HUDEP-2 (cell line): ENCODE results near the gene TGM1.

Source experiments
- DNase-seq, 76 experiments: peaks; one replicate each; lab custom pipeline; 2025; ENCODE audit not compliant: unreplicated experiment in 76 of 76; lab: John Stamatoyannopoulos, UW

Gene TGM1

DNA sequence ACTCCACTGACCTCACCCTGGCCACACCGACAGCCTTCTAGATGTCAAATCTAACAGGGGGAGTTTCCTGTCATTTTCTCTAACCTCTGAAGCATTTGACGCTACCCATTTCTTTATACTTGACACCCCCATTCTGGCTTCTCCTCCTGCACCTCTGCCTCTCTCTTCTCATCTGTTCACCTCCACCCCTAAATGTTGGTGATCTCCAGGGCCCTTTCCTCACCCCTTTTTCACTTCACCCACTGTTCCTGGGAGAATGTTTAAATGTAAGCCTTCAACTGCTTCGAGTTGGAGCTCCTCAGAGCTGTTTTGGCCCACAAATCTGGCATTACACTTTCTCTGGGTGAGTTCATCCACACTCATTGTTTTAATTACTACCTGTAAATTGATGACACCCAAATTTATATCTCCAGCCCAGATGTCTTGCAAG is 8.9 kb upstream of the TGM1 start:
- no peak for DNase-seq

DNA sequence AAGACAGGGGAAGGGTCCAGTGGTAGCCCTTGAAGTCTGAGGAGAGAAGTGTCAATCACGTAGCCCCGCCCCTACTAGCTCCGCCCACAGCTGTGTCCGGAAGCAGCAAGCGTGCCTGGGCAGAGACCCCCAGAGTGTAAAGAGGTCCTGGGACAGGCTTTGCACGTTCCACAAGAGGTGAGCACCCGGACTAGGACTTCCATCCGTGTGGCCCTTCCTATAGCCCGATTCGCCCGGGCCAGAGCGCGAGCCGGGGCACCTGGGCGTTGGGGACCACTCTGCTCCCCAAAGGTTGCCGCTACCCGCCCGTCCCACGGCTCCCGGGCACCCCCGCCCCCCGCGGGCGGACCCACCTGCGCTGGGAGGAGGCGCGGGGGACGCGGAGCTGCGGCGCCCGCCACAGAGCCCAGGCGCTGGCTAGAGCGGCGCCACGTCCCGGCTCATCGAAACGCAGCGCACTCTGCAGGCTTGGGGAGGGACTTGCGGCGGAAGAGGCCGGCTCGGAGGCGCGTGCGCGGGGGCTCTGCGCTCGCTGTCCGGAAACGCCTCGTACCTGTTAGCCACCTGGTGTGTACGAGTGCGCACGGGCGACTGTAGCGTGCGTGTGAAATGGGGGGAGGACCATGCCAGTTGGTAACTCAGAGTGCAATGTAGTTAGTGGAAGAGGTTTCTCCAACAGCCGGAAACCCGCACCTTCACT is 8.3 kb upstream of the TGM1 start, which contains the start of gene RABGGTA:
RABGGTA (minus strand) TSS at position 464 of the 700 bp plus-strand sequence. CDS start 482 bp downstream, outside the sequence.
- DNase-seq = peak in 72 of 76 experiments; percentile 28 to 87 (median 72)

DNA sequence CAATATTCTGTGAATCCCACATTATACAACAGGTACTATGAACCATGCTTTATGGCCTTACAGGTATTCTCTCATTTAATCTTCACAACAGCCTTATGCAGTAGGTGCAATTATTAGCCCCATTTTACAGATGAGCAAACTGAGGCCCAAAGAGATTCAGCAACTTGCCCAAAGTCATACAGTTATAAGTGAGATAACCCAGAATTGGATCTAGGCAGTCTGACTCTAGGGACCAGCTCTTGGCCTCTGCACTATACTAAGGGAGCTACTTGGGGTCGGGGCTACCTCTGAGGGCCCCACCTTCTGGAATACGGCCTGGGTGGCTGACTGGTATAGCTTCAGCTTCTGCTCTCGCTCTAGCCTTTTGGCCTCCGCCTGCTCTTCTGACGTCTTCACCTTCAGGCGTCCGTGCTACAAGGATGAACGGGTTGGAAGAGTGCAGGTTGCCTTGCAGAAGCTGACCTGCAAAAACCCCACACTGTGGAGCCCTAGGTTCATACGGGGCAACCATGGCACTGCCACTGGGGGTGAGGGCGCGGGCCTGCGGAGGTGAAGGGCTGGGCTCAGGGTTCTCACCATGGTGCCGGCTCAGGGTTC is 7.7 kb upstream of the TGM1 start:
- peak in 1 of 76 experiments; percentile 21 for DNase-seq

DNA sequence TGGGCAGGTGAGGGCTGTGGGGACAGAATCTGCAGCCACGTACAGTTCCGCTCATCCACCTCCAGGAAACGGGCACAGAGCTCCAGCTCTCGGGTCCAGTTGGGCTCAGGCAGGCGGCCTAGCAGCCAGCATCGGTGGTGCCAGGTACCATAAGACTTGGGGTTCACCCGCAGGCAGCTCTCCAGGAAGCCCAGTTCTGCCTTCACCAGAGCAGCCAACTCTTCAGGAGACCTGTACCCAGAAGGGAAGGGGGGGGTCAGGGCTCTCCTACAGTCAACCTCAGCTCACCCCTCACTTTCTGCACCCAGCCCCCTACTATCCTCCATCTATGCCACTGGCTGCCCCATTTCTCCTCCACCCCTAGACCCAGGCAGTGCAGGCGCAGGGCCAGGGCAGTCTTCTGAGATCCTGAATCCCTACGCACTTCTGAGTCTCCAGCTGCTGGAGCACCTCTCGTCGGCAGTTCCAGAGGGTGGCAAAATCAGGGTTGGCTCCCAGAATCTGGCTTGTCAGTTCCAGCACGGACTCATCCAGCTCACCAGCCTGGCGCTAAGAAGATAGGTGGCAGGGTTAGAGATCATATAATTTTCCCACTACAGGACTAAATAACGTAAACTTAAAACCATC is 7.0 kb upstream of the TGM1 start:
- DNase-seq = no peak

DNA sequence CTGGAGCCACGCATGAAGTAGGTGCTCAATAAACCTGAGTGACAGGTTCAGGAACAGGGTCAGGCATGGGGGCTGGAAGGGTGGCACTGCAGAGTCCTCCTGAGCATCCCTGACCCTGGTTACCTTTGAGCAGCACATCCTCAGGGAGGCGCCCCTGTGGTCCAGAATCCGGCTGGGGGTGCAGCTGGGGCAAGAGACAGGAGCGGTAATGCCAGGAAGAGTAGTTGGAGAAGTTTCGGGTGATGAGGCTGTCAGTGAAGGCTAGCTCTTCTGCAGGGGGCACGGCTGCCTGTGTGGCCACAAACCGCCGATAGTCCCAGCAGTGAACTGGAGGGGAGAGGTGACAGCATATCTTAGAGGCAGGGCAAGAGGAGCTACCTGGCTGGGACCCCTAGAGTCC is 6.4 kb upstream of the TGM1 start:
- no peak for DNase-seq

DNA sequence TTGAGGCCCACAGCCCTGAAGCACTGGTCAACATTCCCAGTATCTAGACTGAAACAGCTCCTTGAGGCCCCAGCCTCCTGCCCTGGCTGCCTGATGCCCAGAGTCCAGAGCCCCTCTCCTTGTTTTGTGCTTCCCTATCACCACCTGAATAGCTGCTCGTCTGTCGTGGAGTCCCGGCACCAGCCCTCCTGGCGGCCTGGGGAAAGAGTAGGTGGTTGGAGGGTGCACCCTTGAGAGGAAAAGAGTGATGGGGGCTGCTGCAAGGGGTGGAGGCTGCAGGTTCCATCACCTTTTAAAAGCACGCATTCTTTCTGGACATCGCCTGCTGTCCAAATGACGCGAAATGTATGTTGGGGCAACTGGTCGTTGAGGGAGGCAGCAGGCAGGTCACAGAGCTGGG is 5.2 kb upstream of the TGM1 start:
- DNase-seq = no peak

DNA sequence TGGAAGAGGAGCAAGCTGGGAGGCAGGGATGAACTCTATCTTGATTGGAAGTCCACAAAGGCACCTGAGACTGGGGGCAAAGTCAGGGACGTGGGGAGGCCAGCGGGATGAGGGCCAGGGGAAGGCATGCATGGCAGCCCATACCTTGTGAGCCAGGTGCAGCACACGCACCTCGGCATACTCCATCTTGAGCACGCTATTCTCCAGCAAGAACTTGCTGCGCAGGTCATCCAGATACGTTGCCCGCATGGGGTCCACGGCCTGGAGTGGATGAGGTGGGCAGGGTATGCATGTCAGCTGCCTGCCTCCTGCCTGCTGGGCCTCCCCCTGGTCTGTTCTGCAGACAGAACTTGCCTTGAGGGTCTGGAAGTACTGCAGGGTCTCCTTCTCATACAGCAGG is 4.5 kb upstream of the TGM1 start:
- no peak for DNase-seq

DNA sequence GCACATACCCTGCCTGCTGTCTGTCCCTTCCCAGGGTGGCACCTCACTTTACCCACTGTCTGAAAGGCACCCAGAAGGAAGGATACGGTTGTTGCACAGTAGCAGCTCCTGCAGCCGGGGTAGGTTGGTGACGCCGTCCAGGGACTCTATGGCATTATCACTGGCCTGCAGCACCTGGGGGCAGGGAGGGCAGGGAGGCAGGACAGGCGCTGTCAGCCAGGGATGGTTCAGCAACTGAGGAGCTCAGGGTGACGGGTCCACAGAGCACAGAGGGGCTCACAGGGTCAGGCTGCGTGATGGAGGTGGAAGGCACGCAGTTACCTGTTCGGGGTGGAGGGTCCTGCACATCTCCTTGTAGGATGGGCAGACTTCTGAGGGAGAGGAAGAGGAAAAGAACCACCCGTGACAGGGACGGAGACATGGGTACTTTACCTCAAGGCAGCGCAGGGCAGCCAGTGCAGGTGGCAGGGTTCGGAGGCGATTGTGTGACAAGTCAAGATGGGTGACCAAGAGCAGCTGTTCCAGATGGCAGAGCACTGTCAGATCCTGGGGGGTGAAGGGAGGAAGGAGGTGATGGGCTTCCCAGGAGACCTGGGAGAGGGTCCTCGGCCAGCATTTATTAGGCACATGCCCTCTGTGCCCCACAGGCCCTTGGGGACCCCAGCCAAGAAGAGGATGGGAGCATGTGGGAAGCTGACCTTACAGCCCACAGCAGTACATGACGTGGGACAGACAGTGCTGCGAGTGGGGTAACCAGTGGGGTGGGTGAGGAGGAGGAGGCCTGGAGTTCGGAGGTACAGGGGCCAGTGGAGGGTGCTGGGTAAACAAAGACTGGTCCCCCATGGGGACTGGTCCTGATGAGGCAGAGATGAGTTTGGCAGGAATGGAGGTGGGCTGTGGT is 3.6 kb upstream of the TGM1 start:
- DNase-seq = no peak

DNA sequence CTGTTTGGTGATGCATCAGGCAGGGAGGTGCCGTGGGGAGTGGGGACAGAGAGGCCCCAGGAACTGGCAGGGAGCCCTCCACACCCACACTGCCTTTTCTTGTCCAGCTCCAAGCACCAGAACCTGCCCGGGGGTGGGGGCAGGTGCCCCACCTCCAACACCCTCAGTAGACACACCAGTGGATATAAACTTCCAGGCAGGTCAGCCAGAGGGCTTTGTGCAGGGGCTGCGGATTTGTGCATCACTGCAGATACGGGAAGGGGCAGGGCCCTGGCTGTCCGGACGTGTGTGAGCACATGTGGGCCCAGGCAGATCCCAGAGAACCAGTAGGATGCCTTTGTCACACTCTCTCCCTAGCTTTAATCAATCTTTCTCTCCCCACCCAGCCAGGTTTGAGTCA is 1.3 kb upstream of the TGM1 start:
- DNase-seq = no peak

DNA sequence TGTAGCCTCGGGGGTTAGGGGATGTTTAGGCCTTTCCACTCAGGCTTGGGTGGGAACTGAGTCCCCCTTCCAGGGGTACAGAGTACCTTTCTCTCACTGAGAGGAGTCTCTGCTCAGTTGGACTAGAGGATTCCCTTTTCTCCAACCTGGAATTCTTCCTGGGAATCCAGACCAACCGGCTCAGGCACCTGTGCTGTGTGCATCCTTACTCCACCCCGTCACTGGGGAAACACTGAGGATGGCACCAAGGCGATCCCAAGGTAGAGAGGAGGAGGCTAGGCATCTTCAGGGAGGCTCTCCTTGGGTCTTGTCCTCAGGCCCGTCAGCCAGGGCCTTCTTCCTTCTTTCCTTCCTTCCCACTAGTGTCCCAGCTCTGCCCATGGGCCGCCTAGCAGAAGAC is 871 bp upstream of the TGM1 start:
- no peak for DNase-seq

DNA sequence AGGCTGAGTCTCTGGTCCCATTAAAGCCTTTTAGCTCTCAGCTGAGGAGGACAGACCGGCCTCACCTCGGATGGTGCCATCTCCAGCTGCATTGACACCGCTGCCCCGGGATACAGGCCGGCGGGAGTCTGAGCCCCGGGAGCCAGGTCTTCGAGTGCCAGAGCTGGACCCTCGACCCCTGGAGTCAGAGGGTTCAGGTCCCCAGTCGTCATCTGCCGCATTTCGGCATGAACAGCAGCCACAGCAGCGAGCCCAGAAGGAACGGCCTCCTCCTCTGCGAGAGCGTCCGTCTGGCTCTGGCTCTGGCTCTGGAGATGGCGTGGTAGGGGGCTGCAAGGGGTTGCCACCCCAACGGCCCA is 1.0 kb downstream of the TGM1 start:
- DNase-seq = no peak

DNA sequence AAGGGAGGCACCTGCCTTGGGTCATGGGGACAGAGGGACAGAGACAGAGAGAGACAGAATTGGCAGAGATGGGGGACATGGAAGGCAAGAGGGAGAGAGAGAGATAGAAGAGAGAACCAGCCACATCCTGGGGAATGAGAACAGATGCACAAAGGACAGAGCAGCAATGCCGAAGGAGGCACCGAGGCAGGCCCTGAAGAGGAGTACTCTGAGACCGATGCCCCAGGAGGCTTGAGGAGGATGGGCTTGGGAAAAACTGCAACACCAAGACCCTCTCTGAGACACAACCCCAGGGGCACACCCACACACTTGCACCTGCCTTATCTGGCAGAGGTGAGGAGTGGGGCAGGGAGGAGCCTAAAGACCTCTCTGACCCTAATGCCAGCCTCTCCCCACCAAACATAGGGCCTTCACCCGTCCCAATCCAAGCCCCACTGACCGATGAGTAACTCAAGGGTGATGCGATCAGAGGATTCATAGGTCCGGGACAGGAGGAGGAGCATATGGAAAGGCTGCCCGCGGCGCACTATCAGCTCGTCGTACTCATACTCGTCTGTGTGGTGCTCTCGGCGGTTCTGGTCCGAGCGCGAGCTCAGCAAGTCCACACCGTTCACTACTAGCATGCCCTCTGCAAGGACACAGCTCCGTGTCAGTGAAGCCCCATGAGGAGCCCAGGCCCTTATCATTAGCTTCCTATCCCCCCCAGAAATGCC is 1.6 kb downstream of the TGM1 start:
- no peak for DNase-seq

DNA sequence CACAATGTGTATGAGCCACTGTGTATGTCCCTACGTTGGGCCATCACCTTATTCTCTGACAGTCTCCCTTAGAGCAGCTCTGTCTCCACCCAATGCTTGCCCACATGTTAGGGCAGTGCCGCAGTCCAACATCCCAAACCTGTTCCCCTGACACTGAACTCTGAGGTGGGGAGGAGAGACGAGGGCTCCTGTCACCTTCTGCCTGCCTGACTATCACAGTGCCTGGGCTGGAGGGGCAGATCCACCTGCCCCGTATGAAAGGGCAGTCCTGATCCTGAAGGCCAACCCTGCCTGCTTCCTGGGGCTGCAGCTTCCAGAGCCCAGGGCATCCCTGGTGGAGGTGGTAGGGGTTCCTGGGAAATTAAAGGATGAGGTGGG is 2.2 kb downstream of the TGM1 start:
- no peak for DNase-seq

DNA sequence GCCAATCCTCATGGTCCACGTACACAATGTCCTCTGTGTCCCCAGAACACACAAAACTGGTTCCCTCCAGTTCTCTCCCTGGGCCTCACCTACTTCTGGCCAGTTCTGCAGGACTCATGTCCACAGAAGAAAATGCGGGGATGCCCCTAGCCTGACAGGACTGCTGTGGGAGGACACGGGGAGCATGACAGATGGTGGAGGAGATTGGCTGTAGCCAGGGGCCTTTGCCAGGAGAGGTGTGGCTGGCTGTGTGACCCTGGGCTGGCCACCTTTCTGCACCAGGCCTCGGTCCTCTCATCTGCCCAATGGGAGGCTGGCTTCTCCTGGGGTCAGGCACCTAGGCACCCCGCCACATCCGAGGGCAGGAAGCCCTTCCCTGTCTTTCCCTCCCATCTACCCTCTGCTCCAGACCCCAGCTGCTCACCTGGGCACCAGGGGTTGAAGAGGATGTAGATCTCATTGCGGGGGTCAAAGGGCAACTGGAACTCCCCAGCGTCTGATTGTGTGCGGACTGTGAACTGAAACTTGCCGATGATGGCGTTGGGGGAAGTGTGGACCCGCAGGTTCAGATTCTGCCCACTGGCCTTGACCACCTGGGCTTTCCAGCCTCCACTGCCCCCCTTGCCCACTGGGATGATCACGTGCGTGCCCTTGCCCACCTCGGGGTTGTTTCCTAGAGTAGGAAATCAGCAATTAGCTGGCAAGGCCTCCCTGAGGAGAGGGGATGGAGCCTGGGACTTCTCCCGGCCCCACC is 2.8 kb downstream of the TGM1 start:
- DNase-seq = peak in 12 of 76 experiments; percentile 4 to 40 (median 18)

DNA sequence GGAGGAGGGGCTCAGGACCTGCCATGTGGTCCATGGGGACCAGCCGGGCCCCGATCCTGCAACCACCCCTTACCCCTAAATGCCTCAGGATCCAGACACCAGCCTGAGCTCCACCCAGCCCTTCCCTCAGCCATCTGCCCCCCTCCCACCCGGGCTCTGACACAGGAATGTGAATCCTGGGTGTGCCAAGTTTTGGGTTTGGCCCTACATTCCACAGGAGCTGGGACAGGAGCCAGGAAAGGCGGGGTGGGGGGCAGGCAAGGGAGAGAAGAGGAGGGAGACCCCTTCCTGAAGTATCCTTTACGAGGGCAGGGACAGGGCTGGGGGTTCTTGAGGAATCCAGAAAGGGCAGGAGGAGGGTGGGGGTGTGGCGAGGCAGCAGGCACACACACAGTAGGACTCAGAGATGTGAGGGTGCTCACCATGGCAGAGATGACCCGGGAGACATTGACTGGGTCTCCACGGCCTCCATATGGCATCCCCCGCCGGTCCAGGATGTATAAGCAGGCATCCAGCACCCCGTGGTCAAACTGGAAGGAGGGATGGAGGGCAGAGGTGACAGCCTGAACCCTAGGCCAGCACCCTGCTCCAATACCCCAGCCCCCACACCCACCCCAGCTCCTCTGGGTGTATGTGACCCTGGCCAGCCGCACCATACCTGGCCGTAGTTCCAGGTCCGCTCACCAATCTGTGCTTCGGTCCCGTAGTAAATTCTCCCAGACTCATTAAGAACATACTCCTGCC is 3.5 kb downstream of the TGM1 start:
- no peak for DNase-seq

DNA sequence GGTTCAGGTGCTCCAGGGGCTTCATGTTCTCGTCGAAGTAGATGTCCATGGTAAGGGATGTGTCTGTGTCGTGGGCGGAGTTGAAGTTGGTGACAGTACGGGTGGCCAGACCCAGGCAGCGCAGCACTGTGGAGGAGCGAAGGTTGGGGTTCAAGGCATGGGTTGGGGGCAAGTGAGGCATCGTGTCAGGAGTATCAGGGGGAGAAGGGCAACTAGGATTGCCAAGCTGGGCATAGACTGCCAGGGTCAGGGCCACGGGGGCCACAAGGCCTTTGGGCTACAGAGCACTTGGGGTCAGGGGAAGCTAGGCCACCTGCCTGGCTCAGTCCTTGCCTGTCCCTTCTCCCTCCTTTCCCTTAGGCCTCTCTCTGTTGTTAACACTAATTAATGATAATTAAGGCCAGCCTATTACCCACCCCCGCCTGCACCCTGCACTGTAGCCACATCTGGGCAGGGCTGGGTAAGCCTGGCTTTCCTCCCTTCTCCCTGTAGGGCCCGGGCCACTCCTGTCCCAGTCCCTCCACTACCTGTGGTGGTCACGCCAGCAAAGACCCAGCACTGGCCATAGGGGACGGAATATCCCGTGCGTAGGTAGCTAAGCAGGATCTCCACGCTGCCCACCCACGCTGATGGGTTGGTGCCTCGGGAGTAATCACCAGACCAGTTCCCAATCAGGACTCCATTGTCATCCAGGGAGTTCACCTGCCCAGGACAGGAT is 4.3 kb downstream of the TGM1 start:
- no peak for DNase-seq

DNA sequence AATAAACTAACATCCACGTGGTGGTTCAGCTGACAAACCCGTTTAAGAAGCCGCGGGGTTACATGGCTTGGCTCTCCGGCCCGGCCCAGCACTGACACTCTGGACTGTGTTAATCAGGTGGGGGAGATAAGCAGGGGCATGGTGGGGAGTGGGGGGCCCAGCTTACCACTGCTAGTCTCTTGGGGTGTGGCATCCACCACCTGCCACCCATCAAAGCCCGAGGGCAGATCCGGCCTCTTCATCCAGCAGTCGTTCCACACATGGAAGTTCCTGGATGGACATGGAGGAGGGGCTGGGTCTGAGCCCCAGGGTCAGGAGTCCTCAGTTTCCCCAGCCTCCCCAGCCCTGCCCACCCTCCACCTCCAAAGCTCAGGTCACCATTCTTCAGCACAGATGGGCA is 4.9 kb downstream of the TGM1 start:
- no peak for DNase-seq

DNA sequence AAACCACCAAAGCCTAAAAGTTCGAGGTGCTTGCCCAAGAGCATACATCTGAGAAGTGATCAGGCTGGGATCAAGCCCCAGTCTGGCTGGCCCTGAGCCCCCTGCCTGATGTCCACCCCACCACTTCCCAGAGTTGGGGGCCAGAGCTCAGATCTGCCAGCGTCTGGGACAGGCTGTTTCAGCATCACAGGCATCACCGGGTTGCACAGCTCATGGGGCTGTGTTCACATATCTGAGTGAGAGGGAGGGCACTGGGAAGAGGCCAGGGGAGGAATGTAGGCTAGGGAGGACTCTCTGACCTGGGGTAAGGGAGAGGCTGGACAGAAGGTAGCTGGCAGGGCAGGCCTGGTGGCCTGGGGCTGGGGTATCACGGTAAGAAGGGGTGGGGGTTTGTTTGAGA is 6.0 kb downstream of the TGM1 start:
- DNase-seq = no peak
